GM19324 (cell line): ENCODE measurements around the gene SYNDIG1.

Experiments used
- ATAC-seq: cut with Tn5 transposase; IDR thresholded peaks from one replicate; pipeline ENCODE4 v1.9.1; 2021; ENCODE audit warnings: mild to moderate bottlenecking, moderate library complexity; ENCODE audit not compliant: unreplicated experiment, low FRiP score

The SYNDIG1 gene

DNA sequence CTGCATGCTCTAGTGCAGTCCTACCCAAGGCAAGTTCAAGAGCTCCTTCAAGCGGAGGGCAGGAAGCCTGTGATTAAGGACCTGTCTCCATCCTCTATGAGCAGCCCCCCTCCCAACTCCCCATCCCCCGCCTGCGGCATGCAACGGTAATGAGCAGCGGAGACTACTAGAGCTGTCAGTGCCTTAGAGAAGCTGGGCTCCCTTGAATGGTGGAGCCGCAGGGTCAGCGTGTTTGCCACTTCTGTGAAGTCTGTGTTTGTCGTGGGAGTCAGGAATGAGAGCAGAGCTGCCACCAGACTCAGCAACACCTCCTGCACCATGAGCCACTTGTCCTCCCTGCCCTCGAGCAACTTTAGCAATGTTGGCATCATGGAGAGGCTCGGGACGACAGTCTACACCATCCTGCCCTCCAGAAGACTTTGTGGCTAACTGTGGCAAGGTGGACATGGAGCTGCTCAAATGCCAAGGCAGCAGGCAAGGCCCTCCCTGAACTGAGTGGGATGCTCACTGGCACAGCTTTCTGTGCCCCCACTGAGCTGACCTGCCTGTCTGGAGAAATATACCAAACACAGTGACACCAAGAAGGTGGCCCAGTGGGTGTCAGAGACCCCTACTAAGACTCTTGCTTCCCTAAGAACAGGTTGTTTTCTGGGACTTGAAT is 23.8 kb upstream of the SYNDIG1 start:
- no peak for ATAC-seq

GRCh38 chr20:24446811-24447210 is 22.6 kb upstream of the SYNDIG1 start:
- ATAC-seq = no peak

DNA sequence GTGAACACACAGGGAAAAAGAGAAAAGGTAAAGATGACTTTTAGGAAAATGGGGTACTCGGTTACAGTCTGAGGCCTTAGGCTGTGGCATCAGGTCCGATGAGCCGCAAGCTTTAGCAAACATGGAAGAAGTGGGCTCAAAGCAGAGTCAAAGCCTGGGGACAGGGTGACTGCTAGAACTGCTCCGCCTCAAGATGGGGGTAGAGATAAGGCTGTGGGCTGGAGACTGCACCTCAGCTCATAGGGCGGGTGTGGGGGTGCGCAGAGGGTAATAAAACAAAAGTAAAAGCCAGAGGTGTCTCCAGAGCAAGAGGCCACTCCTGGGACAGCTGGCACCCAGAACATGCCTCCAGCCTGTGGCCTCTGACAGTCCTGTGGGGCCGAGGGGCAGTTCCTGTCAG is 21.3 kb upstream of the SYNDIG1 start:
- ATAC-seq = no peak

DNA sequence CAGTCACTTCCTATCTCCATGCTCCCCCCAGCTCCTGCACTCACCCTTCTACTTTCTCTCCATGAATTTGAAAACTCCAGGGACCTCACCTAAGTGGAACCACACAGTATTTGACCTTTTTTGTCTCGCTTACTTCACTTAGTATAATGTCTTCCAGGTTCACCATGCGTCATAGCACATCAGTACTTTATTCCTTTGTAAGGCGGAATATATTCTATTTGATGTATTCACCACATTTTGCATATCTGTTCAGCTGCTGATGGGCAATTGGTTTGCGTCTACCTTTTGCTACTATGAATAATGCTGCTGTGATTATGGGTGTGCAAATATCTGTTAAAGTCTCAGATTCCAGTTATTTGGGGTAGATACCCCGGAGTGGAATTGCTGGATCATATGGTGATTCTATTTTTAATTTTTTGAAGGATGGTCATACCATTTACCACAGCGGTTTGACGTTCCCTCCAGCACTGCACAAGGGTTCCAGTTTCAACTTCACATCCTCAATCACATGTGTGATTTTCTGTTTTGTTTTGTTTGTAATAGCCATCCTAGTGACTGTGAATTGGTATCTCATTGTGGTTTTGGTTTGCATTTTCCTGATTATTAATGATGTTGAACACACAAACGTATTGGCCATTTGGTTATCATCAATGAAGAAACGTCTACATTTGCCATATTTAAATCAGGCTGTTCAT is 20.3 kb upstream of the SYNDIG1 start:
- no peak for ATAC-seq

GRCh38 chr20:24450177-24450576 is 19.3 kb upstream of the SYNDIG1 start:
- no peak for ATAC-seq

- no peak for ATAC-seq
Observed at GRCh38 chr20:24450624-24451376, 18.6 kb upstream of the SYNDIG1 start.

DNA sequence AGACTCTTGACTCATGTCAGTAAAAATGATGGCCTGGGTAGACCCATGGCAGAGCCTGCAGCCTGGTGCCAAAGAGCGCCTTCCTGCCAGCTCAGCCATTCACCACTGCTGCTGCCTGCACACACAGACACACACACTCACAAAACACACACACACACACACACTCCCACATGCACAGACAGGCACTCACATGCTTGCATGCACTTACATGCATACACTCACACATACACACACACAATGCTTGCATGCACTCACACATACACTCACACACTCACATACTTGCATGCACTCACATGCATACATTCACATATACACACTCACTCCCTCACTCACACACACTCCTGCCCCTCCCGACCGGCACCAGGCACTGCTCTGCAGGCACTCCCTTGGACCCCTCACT is 18.0 kb upstream of the SYNDIG1 start:
- no peak for ATAC-seq

- no peak for ATAC-seq
Observed at GRCh38 chr20:24452016-24452415, 17.4 kb upstream of the SYNDIG1 start.

- ATAC-seq = no peak
Observed at GRCh38 chr20:24452498-24453127, 16.8 kb upstream of the SYNDIG1 start.

DNA sequence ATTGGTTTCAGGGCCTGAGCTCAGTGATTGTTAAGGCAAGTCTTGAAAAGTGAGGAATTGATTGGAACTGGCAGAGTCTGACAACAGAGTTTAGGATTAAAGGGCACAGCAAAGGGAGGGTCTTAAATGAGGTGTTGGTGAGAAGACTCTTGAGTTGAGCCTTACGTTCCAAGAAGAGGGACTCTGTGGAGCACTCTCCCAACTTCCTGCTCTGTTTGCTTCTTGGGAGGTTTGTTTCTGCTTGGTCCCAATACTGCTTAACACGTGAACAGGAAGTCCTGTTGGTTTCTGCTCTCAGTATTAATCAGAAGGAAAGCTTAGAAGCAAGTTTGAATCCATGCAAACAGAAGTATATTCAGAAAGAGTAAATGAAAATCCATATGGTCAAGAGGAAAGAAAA is 15.6 kb upstream of the SYNDIG1 start:
- no peak for ATAC-seq

GRCh38 chr20:24455081-24455480 is 14.3 kb upstream of the SYNDIG1 start:
- no peak for ATAC-seq

- no peak for ATAC-seq
Observed at GRCh38 chr20:24456398-24456781, 13.0 kb upstream of the SYNDIG1 start.

DNA sequence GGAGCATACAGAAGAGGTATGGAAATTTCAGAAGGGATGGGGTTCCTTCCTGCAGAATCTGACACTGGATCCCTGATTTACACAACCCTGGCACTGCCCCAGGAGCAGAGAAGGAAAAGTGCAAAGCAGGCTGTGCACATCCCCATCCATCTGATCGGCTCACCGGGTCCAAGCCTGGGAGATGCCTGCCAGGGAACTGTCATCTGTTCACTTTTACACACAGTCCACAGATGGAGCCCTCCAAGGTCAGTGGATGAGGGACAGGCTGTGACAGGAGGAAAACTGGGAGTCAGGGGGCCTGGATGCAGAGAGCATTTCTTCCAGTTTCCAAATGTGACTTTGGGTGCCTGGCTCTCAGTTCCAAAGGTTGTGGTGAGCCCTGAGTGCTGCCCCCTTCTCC is 11.0 kb upstream of the SYNDIG1 start:
- ATAC-seq = no peak

DNA sequence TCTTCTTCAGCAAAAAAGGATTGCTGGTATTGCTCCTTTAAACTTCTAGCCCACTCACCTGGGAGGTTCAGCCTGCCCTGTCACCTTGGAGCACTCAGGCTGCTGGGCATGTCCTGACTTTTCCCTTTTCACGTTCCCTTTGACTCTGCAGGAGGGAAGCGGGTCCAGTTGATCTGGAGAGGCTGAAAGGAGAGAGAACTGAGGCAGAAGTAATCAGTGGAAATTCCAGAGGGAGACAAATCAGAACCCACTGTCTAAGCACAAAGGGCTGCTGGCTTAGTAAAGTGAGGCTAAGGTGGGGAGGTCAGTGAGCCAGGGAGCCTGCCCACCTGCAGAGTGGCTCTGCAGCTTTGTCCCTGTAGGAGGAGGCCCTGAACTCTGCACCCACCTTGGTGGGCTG is 9.7 kb upstream of the SYNDIG1 start:
- ATAC-seq = no peak

- no peak for ATAC-seq
Observed at GRCh38 chr20:24460712-24461111, 8.7 kb upstream of the SYNDIG1 start.

- no peak for ATAC-seq
Observed at GRCh38 chr20:24461848-24462247, 7.6 kb upstream of the SYNDIG1 start.

- no peak for ATAC-seq
Observed at GRCh38 chr20:24462460-24463010, 6.9 kb upstream of the SYNDIG1 start.

DNA sequence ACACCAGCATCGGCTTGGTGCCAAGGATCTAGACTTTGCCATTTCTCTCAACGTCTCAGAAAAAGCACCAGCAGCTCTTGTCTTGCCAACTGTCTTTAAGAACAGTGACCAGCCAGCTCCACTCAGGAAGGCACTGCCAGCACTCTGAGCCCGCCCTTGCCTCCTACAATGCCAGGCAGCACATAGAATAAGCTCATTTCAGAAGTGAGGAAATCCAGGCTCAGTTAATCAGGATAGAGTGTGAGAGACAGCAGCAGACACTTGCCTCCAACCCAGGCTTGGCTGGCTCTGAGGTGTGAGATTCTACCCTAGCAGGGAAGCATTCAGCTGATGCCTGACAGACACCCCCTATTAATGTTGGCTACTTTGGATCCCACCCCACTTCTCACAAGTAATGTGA is 4.3 kb upstream of the SYNDIG1 start:
- ATAC-seq = no peak

DNA sequence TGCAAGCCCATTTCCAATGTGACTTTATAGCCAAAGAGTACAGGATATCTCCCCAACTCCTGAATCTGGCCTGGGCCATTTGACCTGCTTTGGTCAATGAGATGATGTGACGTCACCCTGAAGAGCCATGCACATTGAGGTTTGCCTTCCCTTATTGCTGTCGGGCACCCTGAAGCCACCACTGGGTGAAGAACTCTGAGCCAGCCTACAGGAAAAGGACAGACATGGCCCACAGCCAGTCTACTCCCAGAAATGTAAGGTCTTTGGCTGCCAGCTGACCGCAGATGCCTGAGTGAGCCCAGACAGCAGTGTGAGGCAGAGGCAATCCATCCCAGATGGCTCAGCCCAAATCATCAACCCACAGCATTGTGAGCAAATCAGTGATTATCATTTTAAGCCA is 3.7 kb upstream of the SYNDIG1 start:
- no peak for ATAC-seq

GRCh38 chr20:24468401-24469115 is 871 bp upstream of the SYNDIG1 start:
- ATAC-seq = no peak
